ENCODE measurements around the gene MAMSTR. TPM values are rescaled to one million over a fixed set of nuclear protein-coding genes. Genes with fewer than 3 reads are reported as not detected.

MAMSTR gene
- total RNA-seq, 1 experiment from 2014 or later = 0.18 TPM

- Histone ChIP-seq H3K79me2 (ENCODE audit: low read length) (no peaks in the 10 kb centered on the region), H3K9me2 (replicated peaks; ENCODE audit: low read length) (no peaks in the 10 kb centered on the region), H3F3A (ENCODE audit: low read length, unreplicated experiment) (no peaks in the 10 kb centered on the region), H2AFZ (ENCODE audit: low read length) (peak overlapping the region; percentile 74), H3K4me2 (ENCODE audit: low read length) (peak overlapping the region; percentile 46), H3K4me3 (ENCODE audit: low read length) (no peak overlapping the region), H3K9me3 (ENCODE audit: low read length) (no peaks in the 10 kb centered on the region), H3K9ac (ENCODE audit: low read length) (no peak overlapping the region), H3K27ac (ENCODE audit: low read length) (peak overlapping the region; percentile 62), H3K27me3 (ENCODE audit: low read length) (no peaks in the 10 kb centered on the region), H3K4me1 (ENCODE audit: insufficient read depth, low read length) (peaks cover 5% of the 10 kb centered on the region), H3K36me3 (ENCODE audit: low read depth, low read length) (no peaks in the 10 kb centered on the region), H4K20me1 (ENCODE audit: low read length) (no peaks in the 10 kb centered on the region)
- BruUV-seq (replicated peaks) = no TSS peak
- intact Hi-C loops (cut with micrococcal nuclease) = no loop called here
- POLR2A ChIA-PET (ENCODE audit: unreplicated experiment) = no interaction called here
- ATAC-seq (peak; percentile 62; the same call in 1 of the 2 replicates), DNase-seq (peak; percentile 61)
- no peak for TF ChIP-seq CTCF (conservative IDR thresholded peaks at IDR 0.05; ENCODE audit: low read depth, low read length)
- TF ChIP-seq EZH2 (IDR thresholded peaks at IDR 0.05; ENCODE audit: low read length, unreplicated experiment) = no peak
- no peak for TF ChIP-seq EZH2phosphoT487 (IDR thresholded peaks at IDR 0.05; ENCODE audit: borderline replicate concordance, low read length)
- CTCF ChIA-PET = no interaction called here
Observed at GRCh38 chr19:48760504-48761205, 41.1 kb upstream of the MAMSTR start.

GRCh38 chr19:48757741-48758144 is 38.2 kb upstream of the MAMSTR start:
- H3K27me3 ChIP-seq (ENCODE audit: low read length) = no peaks in the 10 kb centered on the region
- H3K27ac ChIP-seq (ENCODE audit: low read length) = no peak overlapping the region
- no peak overlapping the region for H3K4me2 ChIP-seq (ENCODE audit: low read length)
- H4K20me1 ChIP-seq (ENCODE audit: low read length) = no peaks in the 10 kb centered on the region
- no peak overlapping the region for H2AFZ ChIP-seq (ENCODE audit: low read length)
- H3K79me2 ChIP-seq (ENCODE audit: low read length) = no peaks in the 10 kb centered on the region
- H3K9me3 ChIP-seq (ENCODE audit: low read length) = no peaks in the 10 kb centered on the region
- no peak for DNase-seq
- no peak overlapping the region for H3K4me3 ChIP-seq (ENCODE audit: low read length)
- TF ChIP-seq EZH2 (IDR thresholded peaks at IDR 0.05; ENCODE audit: low read length, unreplicated experiment) (no peak), EZH2phosphoT487 (IDR thresholded peaks at IDR 0.05; ENCODE audit: borderline replicate concordance, low read length) (no peak), CTCF (conservative IDR thresholded peaks at IDR 0.05; ENCODE audit: low read depth, low read length) (no peak)
- intact Hi-C loops (cut with micrococcal nuclease) = no loop called here
- no peaks in the 10 kb centered on the region for H3K36me3 ChIP-seq (ENCODE audit: low read depth, low read length)
- no peaks in the 10 kb centered on the region for H3F3A ChIP-seq (ENCODE audit: low read length, unreplicated experiment)
- ChIA-PET CTCF (no interaction called here), POLR2A (ENCODE audit: unreplicated experiment) (no interaction called here)
- no peaks in the 10 kb centered on the region for H3K9me2 ChIP-seq (replicated peaks; ENCODE audit: low read length)
- H3K4me1 ChIP-seq (ENCODE audit: insufficient read depth, low read length) = peaks cover 10% of the 10 kb centered on the region
- no peak for ATAC-seq
- H3K9ac ChIP-seq (ENCODE audit: low read length) = no peak overlapping the region
- BruUV-seq (replicated peaks) = no TSS peak

GRCh38 chr19:48757089-48757675 is 37.7 kb upstream of the MAMSTR start:
- H3K79me2 ChIP-seq (ENCODE audit: low read length) = peaks cover 1% of the 10 kb centered on the region; the same call in 1 of the 2 replicates
- intact Hi-C loops (cut with micrococcal nuclease) = no loop called here
- H4K20me1 ChIP-seq (ENCODE audit: low read length) = no peaks in the 10 kb centered on the region
- H3K27ac ChIP-seq (ENCODE audit: low read length) = no peak overlapping the region
- H3K9ac ChIP-seq (ENCODE audit: low read length) = no peak overlapping the region
- no peak for TF ChIP-seq EZH2 (IDR thresholded peaks at IDR 0.05; ENCODE audit: low read length, unreplicated experiment)
- no peak for TF ChIP-seq CTCF (conservative IDR thresholded peaks at IDR 0.05; ENCODE audit: low read depth, low read length)
- no peak for TF ChIP-seq EZH2phosphoT487 (IDR thresholded peaks at IDR 0.05; ENCODE audit: borderline replicate concordance, low read length)
- POLR2A ChIA-PET (ENCODE audit: unreplicated experiment) = no interaction called here
- H2AFZ ChIP-seq (ENCODE audit: low read length) = no peak overlapping the region
- DNase-seq = no peak
- BruUV-seq (replicated peaks) = no TSS peak
- no peaks in the 10 kb centered on the region for H3K27me3 ChIP-seq (ENCODE audit: low read length)
- no peak overlapping the region for H3K4me2 ChIP-seq (ENCODE audit: low read length)
- no peaks in the 10 kb centered on the region for H3K9me3 ChIP-seq (ENCODE audit: low read length)
- H3K4me1 ChIP-seq (ENCODE audit: insufficient read depth, low read length) = peaks cover 10% of the 10 kb centered on the region
- H3K36me3 ChIP-seq (ENCODE audit: low read depth, low read length) = no peaks in the 10 kb centered on the region
- H3K4me3 ChIP-seq (ENCODE audit: low read length) = no peak overlapping the region
- H3F3A ChIP-seq (ENCODE audit: low read length, unreplicated experiment) = no peaks in the 10 kb centered on the region
- CTCF ChIA-PET = no interaction called here
- ATAC-seq = no peak
- no peaks in the 10 kb centered on the region for H3K9me2 ChIP-seq (replicated peaks; ENCODE audit: low read length)

Measured in PC-3 (cell line).